CMK (cell line): ENCODE measurements around the gene ECD.
A peak's percentile ranks its signal among the peaks of the same experiment; 100 is the strongest.

ENCODE experiments used
- DNase-seq: peaks from one replicate; pipeline ENCODE4 v3.0.0-alpha.2; 2010; ENCODE audit warnings: low read depth

The ECD gene

DNA sequence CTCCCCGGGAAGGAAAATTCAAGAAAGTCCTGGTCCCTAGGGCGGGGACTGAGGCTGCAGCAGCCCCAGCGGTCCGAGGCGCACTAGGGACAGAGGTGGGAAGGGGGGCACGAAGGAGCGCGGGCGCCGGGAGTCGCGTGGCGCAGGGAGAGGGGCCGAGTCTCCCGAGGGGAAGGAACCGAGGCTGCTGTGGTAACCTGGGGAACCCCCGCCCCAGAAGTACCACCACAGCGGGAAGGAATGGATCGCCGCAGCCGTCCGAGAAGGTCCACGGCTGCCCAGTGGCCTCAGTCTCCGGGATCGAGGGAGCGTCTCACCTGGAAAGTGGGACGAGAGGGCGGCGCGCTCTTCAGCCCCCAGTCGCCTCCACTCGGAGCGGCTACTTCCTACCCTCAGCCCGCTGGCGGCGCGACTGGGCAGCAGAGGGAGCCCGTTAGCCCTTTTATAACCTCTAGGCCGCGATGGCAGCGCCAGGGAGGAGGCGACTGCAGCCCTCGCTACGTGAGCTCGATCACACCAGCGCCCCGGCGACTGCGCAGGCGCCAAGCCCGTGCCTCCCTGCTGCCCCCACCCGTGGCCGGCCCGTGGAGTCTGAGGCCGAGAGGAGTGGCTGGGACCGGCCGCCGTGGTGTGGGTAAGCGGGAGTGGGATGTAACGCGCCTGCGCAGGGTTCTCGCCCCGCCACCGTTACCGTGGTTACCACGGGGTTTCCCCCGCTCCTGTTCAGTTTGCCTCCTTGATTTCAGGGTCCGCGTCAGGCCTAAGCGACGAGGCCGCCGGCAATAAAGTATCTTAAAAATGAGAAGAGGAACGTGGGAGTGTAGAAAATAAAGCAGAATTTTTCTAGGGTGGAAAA is 71.1 kb downstream of the ECD start, which contains the start of gene P4HA1:
TSS of gene P4HA1 (minus strand) at position 418 of the 856 bp plus-strand sequence. CDS start 21,983 bp downstream, outside the sequence.
- DNase-seq: peak; percentile 95

DNA sequence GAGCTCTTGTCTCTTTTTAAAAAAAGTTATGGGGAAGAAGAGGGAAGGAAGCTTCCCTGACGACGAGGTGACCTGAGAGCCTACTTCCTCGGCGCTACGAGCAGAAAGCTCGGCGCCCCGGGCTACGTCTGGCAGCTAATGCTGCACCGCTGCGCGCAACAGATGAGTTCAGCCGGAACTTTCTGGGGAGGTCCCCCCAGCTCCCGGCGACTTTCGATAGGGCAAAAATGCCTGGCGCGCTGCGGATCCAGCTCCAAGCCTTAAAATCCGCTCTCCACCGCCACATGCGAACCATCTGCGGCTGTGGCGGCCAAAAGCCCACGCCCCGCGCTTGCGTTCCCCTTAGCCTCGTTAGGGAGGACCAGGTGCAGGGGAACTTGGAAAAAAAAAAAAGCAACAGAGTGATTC is 71.8 kb downstream of the ECD start:
- DNase-seq: no peak

DNA sequence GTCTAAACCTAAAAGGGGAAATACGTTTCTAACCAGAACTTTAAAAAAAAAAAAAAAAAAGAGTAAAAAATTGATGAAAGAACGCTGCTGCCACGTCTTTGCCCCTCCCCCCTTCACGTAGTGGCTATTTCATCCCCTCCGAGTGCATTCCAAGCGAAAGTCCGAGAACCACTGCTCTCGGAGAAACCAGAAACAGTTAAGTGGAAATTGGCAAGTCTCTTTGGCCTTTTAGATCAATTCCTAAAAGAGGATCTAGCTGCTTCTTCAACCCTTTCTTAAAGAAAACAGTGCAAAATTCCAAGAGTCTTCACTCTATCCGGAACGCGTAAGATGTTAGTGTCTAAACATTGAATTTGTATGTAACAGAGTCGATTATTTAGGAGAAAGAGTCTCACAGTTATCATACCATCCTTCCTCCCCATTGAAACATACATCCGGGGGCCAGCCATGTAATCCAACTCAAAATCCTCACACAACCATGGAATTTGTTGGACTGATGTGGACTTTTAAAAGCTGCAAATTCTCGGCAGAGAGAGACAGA is 72.3 kb downstream of the ECD start:
- no peak for DNase-seq

DNA sequence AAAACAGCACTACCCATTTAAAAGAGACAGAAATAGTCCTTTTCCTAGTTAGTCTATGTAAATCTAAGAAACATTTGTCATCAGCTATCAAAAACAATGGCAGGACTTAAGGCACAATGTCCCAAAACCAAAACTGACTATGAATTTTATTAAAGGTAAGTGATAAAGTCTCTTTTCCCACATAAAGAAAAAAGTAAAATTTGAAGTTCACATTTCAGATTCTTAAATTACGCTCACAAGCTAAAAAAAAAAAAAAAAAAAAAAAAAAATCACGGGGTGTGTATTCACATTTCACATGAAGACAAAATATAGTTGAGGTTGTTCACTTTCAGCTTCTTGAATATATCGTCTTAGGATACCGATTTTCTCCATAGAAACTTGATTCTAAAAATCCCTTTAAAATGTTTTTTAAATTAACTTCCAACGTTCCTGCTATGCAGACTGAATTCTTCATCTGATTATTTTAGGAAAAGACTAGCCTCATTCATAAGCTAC is 72.8 kb downstream of the ECD start:
- DNase-seq: no peak

DNA sequence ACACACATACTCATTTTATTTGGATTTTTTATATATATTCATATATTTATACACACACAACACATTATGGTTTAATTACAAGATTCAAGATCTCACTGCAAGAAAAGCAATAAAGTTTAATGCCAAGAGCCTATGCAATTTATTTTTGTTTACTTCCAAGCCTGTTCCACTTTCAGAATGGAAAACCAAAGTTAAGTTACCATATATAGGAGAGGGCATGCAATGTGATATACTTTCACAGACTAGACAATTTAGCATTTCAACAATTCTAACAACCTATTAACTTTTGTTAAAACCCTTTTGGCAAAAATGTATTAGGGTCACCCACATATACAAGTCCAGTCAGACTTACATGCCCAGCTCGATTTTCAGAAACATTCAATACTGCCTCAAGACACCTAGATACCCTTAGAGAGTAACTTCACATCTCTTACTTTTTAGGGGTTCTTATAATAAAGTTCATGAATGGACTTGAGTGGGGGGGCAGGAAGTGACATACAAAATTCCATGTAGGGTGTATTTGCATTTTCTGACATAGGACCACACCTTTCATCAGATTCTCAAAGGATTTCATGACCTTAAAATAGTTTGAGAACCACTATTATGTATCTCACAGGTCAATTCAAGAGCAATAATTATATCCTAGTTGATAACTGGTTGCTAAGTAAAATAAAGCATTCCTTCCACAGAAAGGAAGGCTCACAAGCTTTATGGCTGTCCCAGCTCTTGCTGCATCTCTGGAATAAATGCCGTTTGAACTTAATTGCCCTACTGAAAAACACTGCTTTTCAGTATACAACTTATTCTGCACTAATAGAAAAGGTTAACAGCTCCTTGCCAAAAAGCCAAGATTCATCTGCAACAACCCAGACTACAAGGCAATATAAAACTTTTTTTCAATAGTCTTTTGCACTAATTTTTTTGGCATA is 73.6 kb downstream of the ECD start:
- DNase-seq: no peak

DNA sequence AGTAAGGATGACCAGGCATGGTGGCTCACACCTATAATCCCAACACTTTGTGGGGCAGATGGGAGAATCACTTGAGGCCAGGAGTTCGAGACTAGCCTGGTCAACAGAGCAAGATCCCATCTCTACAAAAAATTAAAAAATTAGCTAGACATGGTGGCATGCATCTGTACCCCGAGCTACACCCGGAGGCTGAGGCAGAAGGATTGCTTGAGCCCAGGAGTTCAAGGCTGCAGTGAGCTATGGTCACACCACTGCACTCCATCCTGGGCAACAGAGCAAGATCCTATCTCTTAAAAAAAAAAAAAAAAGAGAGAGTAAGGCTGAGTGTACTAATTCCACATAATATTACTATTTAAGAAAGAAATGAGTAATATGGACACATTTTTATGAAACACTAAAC is 75.0 kb downstream of the ECD start:
- no peak for DNase-seq

DNA sequence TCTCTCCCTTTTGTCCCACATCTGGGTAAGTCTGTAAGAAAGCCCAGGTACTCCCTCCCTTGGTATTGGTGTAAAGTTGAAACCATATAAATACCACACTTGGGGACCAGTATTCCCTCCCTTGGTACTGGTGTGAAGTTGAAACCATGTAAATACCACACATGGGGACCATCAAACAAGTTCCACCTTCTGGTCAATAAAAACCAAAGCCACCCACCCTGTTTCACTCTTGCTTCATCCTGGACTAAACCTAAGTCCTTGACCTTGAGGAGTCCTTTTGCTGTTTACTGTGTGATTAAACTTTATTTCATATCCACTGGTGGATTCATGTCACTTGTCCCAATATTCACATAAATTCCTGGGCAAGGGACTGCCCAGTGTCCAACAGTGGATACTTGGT is 79.5 kb downstream of the ECD start:
- DNase-seq: no peak

DNA sequence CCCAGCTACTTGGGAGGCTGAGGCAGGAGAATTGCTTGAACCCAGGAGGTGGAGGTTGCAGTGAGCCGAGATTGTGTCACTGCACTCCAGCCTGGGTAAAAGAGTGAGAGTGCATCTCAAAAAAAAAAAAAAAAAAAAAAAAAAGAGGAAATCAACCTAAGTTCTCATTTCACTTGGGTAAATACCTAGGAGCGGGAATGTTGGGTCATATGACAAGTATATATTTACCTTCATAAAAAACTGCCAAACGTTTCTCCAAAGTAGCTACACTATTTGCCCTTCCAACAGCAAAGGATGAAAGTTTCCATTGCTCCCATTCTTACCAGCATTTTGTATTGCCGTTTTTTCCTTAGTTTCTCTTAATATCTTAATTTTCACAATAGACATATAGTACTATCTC is 81.0 kb downstream of the ECD start:
- no peak for DNase-seq

DNA sequence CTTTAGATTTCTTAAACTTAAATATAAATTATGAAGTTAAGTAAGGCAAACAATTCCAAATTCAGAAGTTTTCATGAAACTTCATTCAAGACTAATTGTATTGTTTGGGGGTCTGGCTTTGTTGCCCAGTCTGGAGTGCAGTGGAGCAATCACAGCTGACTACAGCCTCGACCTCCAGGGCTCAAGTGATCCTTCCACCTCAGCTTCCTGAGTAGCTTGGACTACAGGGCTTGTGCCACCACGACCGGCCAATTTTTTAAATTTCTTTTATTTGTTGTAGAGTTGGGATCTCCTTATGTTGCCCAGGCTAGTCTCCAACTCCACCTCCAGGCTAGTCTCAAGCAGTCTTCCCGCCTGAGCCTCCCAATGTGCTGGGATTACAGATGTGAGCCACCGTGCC is 83.6 kb downstream of the ECD start:
- DNase-seq: no peak
